ENCODE data around the gene DNAH10.

Gene DNAH10

GRCh38 chr12:123845881-123846280, 83.8 kb downstream of the DNAH10 start:
- no peak for DNase-seq (ENCODE audit: low spot score)

- DNase-seq (ENCODE audit: low spot score) = no peak
Observed at GRCh38 chr12:123846340-123846739, 84.2 kb downstream of the DNAH10 start.

- DNase-seq (ENCODE audit: low spot score) = no peak
Observed at GRCh38 chr12:123847019-123847418, 84.9 kb downstream of the DNAH10 start.

GRCh38 chr12:123847876-123848275, 85.8 kb downstream of the DNAH10 start:
- no peak for DNase-seq (ENCODE audit: low spot score)

- DNase-seq (ENCODE audit: low spot score) = no peak
Observed at GRCh38 chr12:123849517-123849916, 87.4 kb downstream of the DNAH10 start.

GRCh38 chr12:123850246-123851134, 88.4 kb downstream of the DNAH10 start:
- no peak for DNase-seq (ENCODE audit: low spot score)

- DNase-seq (ENCODE audit: low spot score) = no peak
Observed at GRCh38 chr12:123853396-123854070, 91.4 kb downstream of the DNAH10 start.

- DNase-seq (ENCODE audit: low spot score) = no peak
Observed at GRCh38 chr12:123854232-123854631, 92.1 kb downstream of the DNAH10 start.

GRCh38 chr12:123854918-123855317, 92.8 kb downstream of the DNAH10 start:
- DNase-seq (ENCODE audit: low spot score) = no peak

- DNase-seq (ENCODE audit: low spot score) = no peak
Observed at GRCh38 chr12:123856681-123857080, 94.6 kb downstream of the DNAH10 start.

- DNase-seq (ENCODE audit: low spot score) = no peak
Observed at GRCh38 chr12:123858176-123858575, 96.1 kb downstream of the DNAH10 start.

- no peak for DNase-seq (ENCODE audit: low spot score)
Observed at GRCh38 chr12:123859035-123859434, 96.9 kb downstream of the DNAH10 start.

GRCh38 chr12:123860377-123860776, 98.3 kb downstream of the DNAH10 start:
- no peak for DNase-seq (ENCODE audit: low spot score)

- DNase-seq (ENCODE audit: low spot score) = no peak
Observed at GRCh38 chr12:123861392-123861791, 99.3 kb downstream of the DNAH10 start.

- DNase-seq (ENCODE audit: low spot score) = no peak
Observed at GRCh38 chr12:123867141-123867540, 105.0 kb downstream of the DNAH10 start.

- DNase-seq (ENCODE audit: low spot score) = no peak
Observed at GRCh38 chr12:123868791-123869190, 106.7 kb downstream of the DNAH10 start.

- no peak for DNase-seq (ENCODE audit: low spot score)
Observed at GRCh38 chr12:123873793-123874192, 111.7 kb downstream of the DNAH10 start.

GRCh38 chr12:123877968-123878367, 115.9 kb downstream of the DNAH10 start:
- DNase-seq (ENCODE audit: low spot score) = no peak

- no peak for DNase-seq (ENCODE audit: low spot score)
Observed at GRCh38 chr12:123879101-123879500, 117.0 kb downstream of the DNAH10 start.

- DNase-seq (ENCODE audit: low spot score) = no peak
Observed at GRCh38 chr12:123879691-123880090, 117.6 kb downstream of the DNAH10 start.

- DNase-seq (ENCODE audit: low spot score) = no peak
Observed at GRCh38 chr12:123882161-123882705, 120.1 kb downstream of the DNAH10 start.

GRCh38 chr12:123886258-123886657, 124.2 kb downstream of the DNAH10 start:
- DNase-seq (ENCODE audit: low spot score) = no peak

GRCh38 chr12:123886931-123887582, 125.0 kb downstream of the DNAH10 start:
- no peak for DNase-seq (ENCODE audit: low spot score)

All from CD4-positive, alpha-beta T cell treated with Interleukin-2 at 100 ng/mL for 4 hours (primary cell).